IMR-90 (cell line): ENCODE results near the gene CSNK1G2. TPM values are rescaled to one million over a fixed set of nuclear protein-coding genes. Genes with fewer than 3 reads are reported as not detected.

Experiments used
- ATAC-seq: fragments of 200-7000 bp; cut with Tn5 transposase; 2 replicates; pipeline ENCODE4 v1.9.1; 2020; ENCODE audit warnings: low read depth, mild to moderate bottlenecking, moderate library complexity
- BruUV-seq: library from RNA; stranded (reverse); fragments of 400-500 nt; replicated peaks from 2 replicates; lab custom pipeline; 2021; lab: Mats Ljungman, UMichigan
- CTCF ChIA-PET: fragments of 300-600 bp; formaldehyde crosslinking; extraction: SDS; loops from one replicate; lab custom pipeline; 2021; ENCODE audit warnings: antibody characterized with exemption; lab: Yijun Ruan, JAX
- POLR2A ChIA-PET: fragments of 300-600 bp; sonication (Branson Sonifier 250); formaldehyde crosslinking; loops from one replicate; lab custom pipeline; 2022; ENCODE audit warnings: antibody characterized with exemption; ENCODE audit not compliant: unreplicated experiment; lab: Charles Lee
- DNase-seq: peaks from one replicate; pipeline ENCODE4 v3.0.0; 2013
- H2AFZ ChIP-seq: replicated peaks from 2 replicates; pipeline ENCODE3; 2013; ENCODE audit warnings: low read length, mild to moderate bottlenecking; ENCODE audit not compliant: poor library complexity
- H2AK5ac ChIP-seq: 2 replicates; pipeline ENCODE4 v1.6.1; 2013; ENCODE audit warnings: low read depth, low read length, inconsistent platforms
- H2AK9ac ChIP-seq: replicated peaks from 2 replicates; pipeline ENCODE3; 2013; ENCODE audit warnings: mild to moderate bottlenecking, low read depth, low read length, moderate library complexity; ENCODE audit not compliant: poor library complexity
- H2BK120ac ChIP-seq: 2 replicates; pipeline ENCODE4 v1.6.1; 2013; ENCODE audit warnings: low read depth, low read length, inconsistent platforms
- H2BK15ac ChIP-seq: 3 replicates; pipeline ENCODE4 v1.6.1; 2013; ENCODE audit warnings: low read depth, low read length, inconsistent platforms
- H2BK20ac ChIP-seq: 2 replicates; pipeline ENCODE4 v1.6.1; 2013; ENCODE audit warnings: low read depth, mild to moderate bottlenecking, inconsistent platforms, low read length, moderate library complexity
- H2BK5ac ChIP-seq: 2 replicates; pipeline ENCODE4 v1.6.1; 2013; ENCODE audit warnings: mild to moderate bottlenecking, low read depth, low read length, inconsistent platforms; ENCODE audit not compliant: poor library complexity, severe bottlenecking
- H3K14ac ChIP-seq: replicated peaks from 2 replicates; pipeline ENCODE4 v1.6.1; 2013; ENCODE audit warnings: low read depth, low read length, inconsistent platforms
- H3K18ac ChIP-seq: 2 replicates; pipeline ENCODE4 v1.6.1; 2013; ENCODE audit warnings: low read depth, low read length, control low read depth
- H3K23ac ChIP-seq: 2 replicates; pipeline ENCODE4 v1.6.1; 2013; ENCODE audit warnings: low read depth, low read length, inconsistent platforms
- H3K27ac ChIP-seq: 2 replicates; pipeline ENCODE4 v1.5.1; 2013; ENCODE audit warnings: mild to moderate bottlenecking, control low read depth, low read length; ENCODE audit not compliant: insufficient read depth
- H3K27me3 ChIP-seq: 2 replicates; pipeline ENCODE4 v1.6.1; 2013; ENCODE audit warnings: low read length; ENCODE audit not compliant: control insufficient read depth, insufficient read depth
- H3K36me3 ChIP-seq: 2 replicates; pipeline ENCODE4 v1.6.1; 2013; ENCODE audit warnings: low read length, mixed read lengths; ENCODE audit not compliant: control insufficient read depth, insufficient read depth
- H3K4ac ChIP-seq: 2 replicates; pipeline ENCODE4 v1.6.1; 2013; ENCODE audit warnings: low read depth, low read length, inconsistent platforms
- H3K4me1 ChIP-seq: 2 replicates; pipeline ENCODE4 v1.6.1; 2013; ENCODE audit warnings: low read length, mixed read lengths; ENCODE audit not compliant: control insufficient read depth, insufficient read depth
- H3K4me2 ChIP-seq: 2 replicates; pipeline ENCODE4 v1.6.1; 2013; ENCODE audit warnings: low read depth, mild to moderate bottlenecking, control low read depth, low read length, moderate library complexity
- H3K4me3 ChIP-seq: 2 replicates; pipeline ENCODE4 v1.5.1; 2013; ENCODE audit warnings: low read depth, mild to moderate bottlenecking, control low read depth, low read length, moderate library complexity; ENCODE audit not compliant: insufficient read depth
- H3K56ac ChIP-seq: 2 replicates; pipeline ENCODE4 v1.6.1; 2013; ENCODE audit warnings: low read length, inconsistent platforms; ENCODE audit not compliant: insufficient read depth; ENCODE audit errors: extremely low read depth
- H3K79me1 ChIP-seq, 2 experiments: 2 replicates each; pipeline ENCODE4 v1.6.1; 2013; ENCODE audit warnings: low read length in 2 of 2, inconsistent platforms in 1 of 2, low read depth in 1 of 2
- H3K9ac ChIP-seq: 2 replicates; pipeline ENCODE4 v1.6.1; 2013; ENCODE audit warnings: low read depth, low read length, control low read depth
- H3K9me1 ChIP-seq: 2 replicates; pipeline ENCODE4 v1.6.1; 2013; ENCODE audit warnings: low read length, inconsistent platforms; ENCODE audit not compliant: insufficient read depth
- H3K9me3 ChIP-seq: 2 replicates; pipeline ENCODE4 v1.6.1; 2013; ENCODE audit warnings: low read length; ENCODE audit not compliant: control insufficient read depth, insufficient read depth
- H4K20me1 ChIP-seq: 2 replicates; pipeline ENCODE4 v1.6.1; 2013; ENCODE audit warnings: low read length, inconsistent platforms; ENCODE audit not compliant: insufficient read depth
- H4K5ac ChIP-seq: 2 replicates; pipeline ENCODE4 v1.6.1; 2013; ENCODE audit warnings: mild to moderate bottlenecking, low read depth, low read length, control low read depth
- H4K8ac ChIP-seq, 2 experiments: 2 replicates each; pipeline ENCODE4 v1.6.1; 2013; ENCODE audit warnings: low read depth in 2 of 2, low read length in 2 of 2, control low read depth in 1 of 2, inconsistent platforms in 1 of 2
- H4K91ac ChIP-seq: 2 replicates; pipeline ENCODE4 v1.6.1; 2013; ENCODE audit warnings: low read depth, low read length, inconsistent platforms; ENCODE audit not compliant: insufficient read depth
- BHLHE40 ChIP-seq: fragments of 150-350 bp; IDR thresholded peaks from 2 replicates; pipeline ENCODE4 v1.6.1; 2016; ENCODE audit warnings: mild to moderate bottlenecking, low read depth, low read length
- CEBPB ChIP-seq: IDR thresholded peaks from 2 replicates; pipeline ENCODE4 v1.6.1; 2012; ENCODE audit warnings: low read depth, low read length, improper control_type of control experiment
- CHD1 ChIP-seq: IDR thresholded peaks from 2 replicates; pipeline ENCODE4 v1.6.1; 2012; ENCODE audit warnings: low read depth, low read length, improper control_type of control experiment
- FOS ChIP-seq: fragments of 150-350 bp; IDR thresholded peaks from 2 replicates; pipeline ENCODE4 v1.6.1; 2016; ENCODE audit warnings: low read depth, low read length
- MAFK ChIP-seq: IDR thresholded peaks from 2 replicates; pipeline ENCODE4 v1.6.1; 2012; ENCODE audit warnings: low read depth, low read length, improper control_type of control experiment
- MAZ ChIP-seq: IDR thresholded peaks from 2 replicates; pipeline ENCODE4 v1.6.1; 2012; ENCODE audit warnings: low read depth, mild to moderate bottlenecking, low read length, improper control_type of control experiment, moderate library complexity, borderline replicate concordance
- MXI1 ChIP-seq: IDR thresholded peaks from 2 replicates; pipeline ENCODE4 v1.6.1; 2012; ENCODE audit warnings: low read depth, mild to moderate bottlenecking, low read length, moderate library complexity, borderline replicate concordance
- POLR2A ChIP-seq: IDR thresholded peaks from 2 replicates; pipeline ENCODE4 v1.6.1; 2012; ENCODE audit warnings: mild to moderate bottlenecking, low read depth, low read length
- RAD21 ChIP-seq: IDR thresholded peaks from 2 replicates; pipeline ENCODE4 v1.6.1; 2012; ENCODE audit warnings: low read length, improper control_type of control experiment
- RCOR1 ChIP-seq: IDR thresholded peaks from 2 replicates; pipeline ENCODE4 v1.6.1; 2012; ENCODE audit warnings: mild to moderate bottlenecking, low read length, improper control_type of control experiment; ENCODE audit not compliant: insufficient replicate concordance
- RFX5 ChIP-seq: IDR thresholded peaks from 2 replicates; pipeline ENCODE4 v1.8.0; 2012; ENCODE audit warnings: low read depth, mild to moderate bottlenecking, low read length, moderate library complexity
- SMC3 ChIP-seq: fragments of 150-350 bp; IDR thresholded peaks from 2 replicates; pipeline ENCODE4 v1.6.1; 2016; ENCODE audit warnings: low read depth, mild to moderate bottlenecking, antibody characterized with exemption, low read length, moderate library complexity
- WGBS, 2 experiments: methylation state at CpG; one replicate each; pipeline versions ENCODE4 v1.1.5 to v1.1.7; 2013; ENCODE audit warnings: missing lambda C conversion rate in 2 of 2; ENCODE audit not compliant: insufficient read length in 1 of 2; ENCODE audit errors: extremely low coverage in 2 of 2; 5-methylcytosine and 5-hydroxymethylcytosine counted together
- dilution Hi-C: fragments of 300-500 bp; cut with HindIII; formaldehyde crosslinking; loops from one replicate; pipeline ENCODE4 v1.14.3; 2018; ENCODE audit warnings: low sequenced_read_pairs; ENCODE audit not compliant: unreplicated experiment
- in situ Hi-C: fragments of 300-500 bp; cut with MboI; formaldehyde crosslinking; loops from 3 replicates; pipeline ENCODE4 v1.14.3; 2019; ENCODE audit warnings: low sequenced_read_pairs, inconsistent platforms, mixed read lengths
- intact Hi-C: fragments of 100-400 bp; cut with micrococcal nuclease; formaldehyde crosslinking; loops from 2 replicates; pipeline ENCODE4 v1.10.0; 2022
- polyA plus RNA-seq, 3 experiments: library from polyadenylated mRNA; depleted of rRNA; stranded (reverse); fragments of >200 nt; gene quantifications; 2 replicates each; pipeline ENCODE4 v1.2.3, GENCODE V29; 2012; ENCODE audit warnings: low replicate concordance in 1 of 3
- total RNA-seq: library from RNA; depleted of rRNA; stranded (reverse); fragments of >200 nt; gene quantifications from 2 replicates; pipeline ENCODE4 v1.2.3, GENCODE V29; 2012
- TF ChIP-seq, protein P1 (sequence below): fragments of 150-350 bp; IDR thresholded peaks from 2 replicates; pipeline ENCODE4 v1.6.1; 2016; ENCODE audit warnings: low read depth, mild to moderate bottlenecking, low read length, moderate library complexity, borderline replicate concordance
- TF ChIP-seq, protein P2 (sequence below): fragments of 150-350 bp; IDR thresholded peaks from 2 replicates; pipeline ENCODE4 v1.6.1; 2017; ENCODE audit warnings: mild to moderate bottlenecking, antibody characterized with exemption, low read length, low read depth

CSNK1G2 gene
- total and polyA plus RNA-seq, 2 of the 4 experiments (the other 2 are of a cell fraction): 38.0 to 96.3 TPM

DNA sequence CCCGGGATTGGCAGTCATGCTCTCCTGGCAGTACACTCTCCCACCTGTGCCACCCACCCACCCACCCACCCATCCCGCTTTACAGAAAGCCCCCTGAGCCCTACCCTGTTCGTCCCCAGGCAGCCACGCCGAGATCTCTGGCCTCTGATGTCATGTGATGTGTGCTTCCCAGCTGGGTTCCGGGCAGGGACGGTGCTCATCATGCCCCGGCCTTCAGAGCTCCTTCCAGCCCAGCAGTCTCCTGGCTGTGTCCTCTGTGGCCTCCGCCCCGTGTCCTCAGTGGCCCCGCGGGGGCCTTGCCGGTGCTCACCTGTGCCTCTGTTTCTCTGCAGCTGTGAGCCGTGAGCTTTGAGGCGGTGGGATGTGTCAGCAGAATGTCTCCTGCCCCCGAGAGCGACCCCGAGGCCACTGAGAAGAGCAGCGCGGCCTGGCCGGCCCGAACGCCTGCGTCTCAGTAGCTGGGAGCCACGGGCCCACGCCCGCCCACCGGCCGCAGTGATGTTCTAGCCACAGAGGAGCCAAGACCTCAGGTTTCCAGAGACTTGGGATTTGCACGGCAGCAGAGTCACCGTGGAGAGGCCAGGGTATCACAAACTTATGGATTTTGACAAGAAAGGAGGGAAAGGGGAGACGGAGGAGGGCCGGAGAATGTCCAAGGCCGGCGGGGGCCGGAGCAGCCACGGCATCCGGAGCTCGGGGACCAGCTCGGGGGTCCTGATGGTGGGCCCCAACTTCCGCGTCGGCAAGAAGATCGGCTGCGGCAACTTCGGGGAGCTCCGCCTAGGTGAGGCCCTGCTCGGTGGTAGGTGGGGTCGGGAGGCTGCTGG is 28.4 kb downstream of the CSNK1G2 start (continued):
- no peak for TF ChIP-seq SMC3

- Histone ChIP-seq H3K23ac (no peak overlapping the region), H3K4me2 (no peak overlapping the region), H3K9ac (no peak overlapping the region), H4K8ac (no peak overlapping the region), H3K27ac (no peak overlapping the region), H3K79me1 (peaks cover 17 to 55% of the 10 kb centered on the region in 2 experiments), H2BK15ac (no peak overlapping the region), H2BK120ac (no peak overlapping the region), H3K56ac (no peak overlapping the region), H2AFZ (no peak overlapping the region), H3K4me1 (no peaks in the 10 kb centered on the region), H2AK9ac (no peak overlapping the region), H4K5ac (no peak overlapping the region), H3K14ac (no peak overlapping the region), H4K91ac (no peak overlapping the region), H3K9me3 (no peaks in the 10 kb centered on the region), H3K36me3 (peaks cover 25% of the 10 kb centered on the region), H2AK5ac (no peak overlapping the region), H3K27me3 (no peaks in the 10 kb centered on the region), H3K18ac (no peak overlapping the region), H3K4me3 (no peak overlapping the region), H4K20me1 (peaks cover 67% of the 10 kb centered on the region), H2BK5ac (no peak overlapping the region), H3K4ac (no peak overlapping the region), H2BK20ac (no peak overlapping the region), H3K9me1 (peaks cover 4% of the 10 kb centered on the region)
- ATAC-seq (no peak), DNase-seq (no peak)
- intact Hi-C loops: no loop called here
- in situ Hi-C loops: no loop called here
- POLR2A ChIA-PET: no interaction called here
- dilution Hi-C loops: no loop called here
- CTCF ChIA-PET: no interaction called here
- TF ChIP-seq, protein P1, sequence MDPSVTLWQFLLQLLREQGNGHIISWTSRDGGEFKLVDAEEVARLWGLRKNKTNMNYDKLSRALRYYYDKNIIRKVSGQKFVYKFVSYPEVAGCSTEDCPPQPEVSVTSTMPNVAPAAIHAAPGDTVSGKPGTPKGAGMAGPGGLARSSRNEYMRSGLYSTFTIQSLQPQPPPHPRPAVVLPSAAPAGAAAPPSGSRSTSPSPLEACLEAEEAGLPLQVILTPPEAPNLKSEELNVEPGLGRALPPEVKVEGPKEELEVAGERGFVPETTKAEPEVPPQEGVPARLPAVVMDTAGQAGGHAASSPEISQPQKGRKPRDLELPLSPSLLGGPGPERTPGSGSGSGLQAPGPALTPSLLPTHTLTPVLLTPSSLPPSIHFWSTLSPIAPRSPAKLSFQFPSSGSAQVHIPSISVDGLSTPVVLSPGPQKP: no peak
- no peak for TF ChIP-seq MAFK
- TF ChIP-seq, protein P2, sequence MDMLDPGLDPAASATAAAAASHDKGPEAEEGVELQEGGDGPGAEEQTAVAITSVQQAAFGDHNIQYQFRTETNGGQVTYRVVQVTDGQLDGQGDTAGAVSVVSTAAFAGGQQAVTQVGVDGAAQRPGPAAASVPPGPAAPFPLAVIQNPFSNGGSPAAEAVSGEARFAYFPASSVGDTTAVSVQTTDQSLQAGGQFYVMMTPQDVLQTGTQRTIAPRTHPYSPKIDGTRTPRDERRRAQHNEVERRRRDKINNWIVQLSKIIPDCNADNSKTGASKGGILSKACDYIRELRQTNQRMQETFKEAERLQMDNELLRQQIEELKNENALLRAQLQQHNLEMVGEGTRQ: no peak
- no peak for TF ChIP-seq SMC3
- TF ChIP-seq FOS: no peak
- TF ChIP-seq CEBPB: no peak
- TF ChIP-seq MXI1: no peak
- no peak for TF ChIP-seq RCOR1
- TF ChIP-seq MAZ: no peak
- no peak for TF ChIP-seq RFX5
- TF ChIP-seq POLR2A: no peak
- no peak for TF ChIP-seq RAD21
- TF ChIP-seq CHD1: no peak
- no peak for TF ChIP-seq BHLHE40
- 96% methylated on average over 17 of the region's 38 CpGs; no CpG with 5 or more reads in 1 of the 2 experiments for WGBS, 2 experiments
- BruUV-seq: no TSS peak
Measured at GRCh38 chr19:1970003-1970805, 29.2 kb downstream of the CSNK1G2 start.
